ENCODE data around the gene CNTFR.

DNA sequence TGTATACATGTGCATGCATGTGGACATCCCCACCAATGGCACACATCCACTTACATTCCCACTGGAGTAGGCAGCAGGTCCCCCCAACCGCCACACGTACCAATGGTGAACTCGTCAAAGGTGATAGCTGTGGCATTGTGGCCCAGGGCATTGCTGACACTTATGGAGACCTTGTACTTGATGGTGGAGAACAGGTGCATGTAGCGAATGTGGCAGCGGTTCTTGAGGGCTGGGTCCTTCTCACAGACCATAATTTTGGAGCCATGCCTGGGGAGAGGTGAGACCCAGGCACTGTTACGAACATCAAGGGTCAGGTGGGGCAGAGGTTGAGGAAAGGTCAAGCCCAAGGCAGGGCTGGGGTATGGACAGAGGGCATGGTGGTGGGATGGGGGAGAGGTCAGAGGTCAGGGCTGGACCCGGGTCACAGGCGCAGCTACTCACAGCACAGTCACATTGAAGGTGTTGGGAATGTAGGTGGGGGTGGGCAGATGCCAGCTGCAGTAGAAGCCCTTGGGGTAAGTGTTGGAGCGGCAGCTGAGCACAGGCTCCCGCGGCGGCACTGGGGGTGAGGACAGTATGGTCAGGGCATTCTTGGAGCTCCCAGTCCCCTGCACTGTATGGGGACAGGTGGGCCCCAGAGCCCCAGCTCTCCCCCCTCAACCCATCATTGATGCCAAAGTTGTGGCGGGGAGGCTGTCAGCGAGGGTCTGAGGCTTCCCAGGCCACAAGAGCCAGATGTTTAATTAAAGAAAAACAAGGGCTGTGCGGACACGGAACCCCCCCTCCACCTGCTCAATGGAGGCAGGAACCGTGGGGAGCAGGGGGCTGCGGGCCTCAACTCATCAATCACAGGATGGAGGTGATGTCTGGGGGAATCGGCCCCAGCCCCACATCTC, 31.9 kb downstream of the CNTFR start:
- TF ChIP-seq, protein P1, sequence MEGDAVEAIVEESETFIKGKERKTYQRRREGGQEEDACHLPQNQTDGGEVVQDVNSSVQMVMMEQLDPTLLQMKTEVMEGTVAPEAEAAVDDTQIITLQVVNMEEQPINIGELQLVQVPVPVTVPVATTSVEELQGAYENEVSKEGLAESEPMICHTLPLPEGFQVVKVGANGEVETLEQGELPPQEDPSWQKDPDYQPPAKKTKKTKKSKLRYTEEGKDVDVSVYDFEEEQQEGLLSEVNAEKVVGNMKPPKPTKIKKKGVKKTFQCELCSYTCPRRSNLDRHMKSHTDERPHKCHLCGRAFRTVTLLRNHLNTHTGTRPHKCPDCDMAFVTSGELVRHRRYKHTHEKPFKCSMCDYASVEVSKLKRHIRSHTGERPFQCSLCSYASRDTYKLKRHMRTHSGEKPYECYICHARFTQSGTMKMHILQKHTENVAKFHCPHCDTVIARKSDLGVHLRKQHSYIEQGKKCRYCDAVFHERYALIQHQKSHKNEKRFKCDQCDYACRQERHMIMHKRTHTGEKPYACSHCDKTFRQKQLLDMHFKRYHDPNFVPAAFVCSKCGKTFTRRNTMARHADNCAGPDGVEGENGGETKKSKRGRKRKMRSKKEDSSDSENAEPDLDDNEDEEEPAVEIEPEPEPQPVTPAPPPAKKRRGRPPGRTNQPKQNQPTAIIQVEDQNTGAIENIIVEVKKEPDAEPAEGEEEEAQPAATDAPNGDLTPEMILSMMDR (IDR thresholded peaks at IDR 0.05), result no peak
- no peak for TF ChIP-seq POLR2A (IDR thresholded peaks at IDR 0.05)
